SK-N-SH (cell line): ENCODE data around the gene ATP6AP1. TPM values are rescaled to one million over a fixed set of nuclear protein-coding genes. Genes with fewer than 3 reads are reported as not detected.
A peak's percentile ranks its signal among the peaks of the same experiment; 100 is the strongest.

Experiments used
- CTCF ChIA-PET: fragments of 300-600, 350-600 bp; formaldehyde crosslinking; extraction: SDS; loops from one replicate; lab custom pipeline; 2021; lab: Yijun Ruan, JAX
- POLR2A ChIA-PET: fragments of 350-600 bp; sonication (Branson Sonifier 250); formaldehyde crosslinking; extraction: SDS; loops from one replicate; lab custom pipeline; 2020; ENCODE audit warnings: antibody characterized with exemption, inconsistent platforms; lab: Yijun Ruan, JAX
- DNase-seq: peaks from one replicate; pipeline ENCODE4 v3.0.0; 2012
- H2AFZ ChIP-seq: fragments of 200-600 bp; sonication (generic); 2 replicates; pipeline ENCODE4 v1.8.1; 2016; ENCODE audit warnings: antibody characterized with exemption, mild to moderate bottlenecking, low read depth
- H3F3A ChIP-seq: fragments of 200-600 bp; sonication (generic); replicated peaks from 2 replicates; pipeline ENCODE3; 2016; ENCODE audit warnings: antibody characterized with exemption, mild to moderate bottlenecking; ENCODE audit not compliant: insufficient read depth
- H3K27ac ChIP-seq, 2 experiments: fragments of 200-500 bp in 1 of 2; fragments of 200-600 bp in 1 of 2; sonication (Bioruptor generic) in 1 of 2; sonication (generic), shearing (Covaris generic) in 1 of 2; 2 replicates each; pipeline versions ENCODE4 v1.5.1 to v1.6.1; 2014 to 2016; ENCODE audit warnings: low read depth in 2 of 2, inconsistent platforms in 1 of 2, low read length in 1 of 2, mild to moderate bottlenecking in 1 of 2, mixed read lengths in 1 of 2
- H3K27me3 ChIP-seq: fragments of 200-600 bp; sonication (generic), shearing (Covaris generic); 2 replicates; pipeline ENCODE4 v1.6.1; 2016; ENCODE audit warnings: mixed run types; ENCODE audit not compliant: insufficient read depth
- H3K36me3 ChIP-seq, 2 experiments: fragments of 200-500 bp in 1 of 2; fragments of 200-600 bp in 1 of 2; sonication (Bioruptor generic) in 1 of 2; sonication (generic) in 1 of 2; replicated peaks in 1 of 2; 2 replicates each; pipeline versions ENCODE3 to v1.5.1; 2014 to 2016; ENCODE audit warnings: low read length in 1 of 2, mild to moderate bottlenecking in 1 of 2; ENCODE audit not compliant: insufficient read depth in 2 of 2, control insufficient read depth in 1 of 2
- H3K4me1 ChIP-seq, 2 experiments: fragments of 200-500 bp in 1 of 2; fragments of 200-600 bp in 1 of 2; sonication (Bioruptor generic) in 1 of 2; sonication (generic), shearing (Covaris generic) in 1 of 2; 2 replicates each; pipeline versions ENCODE4 v1.5.1 to v1.6.1; 2014 to 2016; ENCODE audit warnings: low read depth in 1 of 2, low read length in 1 of 2, mixed run types in 1 of 2; ENCODE audit not compliant: insufficient read depth in 2 of 2, control insufficient read depth in 1 of 2
- H3K4me2 ChIP-seq: fragments of 200-600 bp; sonication (generic), shearing (Covaris generic); 2 replicates; pipeline ENCODE4 v1.6.1; 2017; ENCODE audit warnings: mixed run types
- H3K4me3 ChIP-seq, 2 experiments: fragments of 200-500 bp in 1 of 2; fragments of 200-600 bp in 1 of 2; sonication (Bioruptor generic) in 1 of 2; sonication (generic), shearing (Covaris generic) in 1 of 2; 2 replicates each; pipeline versions ENCODE4 v1.5.1 to v1.8.1; 2014 to 2016; ENCODE audit warnings: low read depth in 2 of 2, inconsistent platforms in 1 of 2, low read length in 1 of 2, mild to moderate bottlenecking in 1 of 2, mixed read lengths in 1 of 2, moderate library complexity in 1 of 2
- H3K79me2 ChIP-seq: fragments of 200-600 bp; sonication (generic); 2 replicates; pipeline ENCODE4 v1.8.1; 2017; ENCODE audit warnings: mild to moderate bottlenecking; ENCODE audit not compliant: insufficient read depth
- H3K9ac ChIP-seq: fragments of 200-600 bp; sonication (generic); 2 replicates; pipeline ENCODE4 v1.6.1; 2017; ENCODE audit warnings: mixed run types
- H3K9me2 ChIP-seq: fragments of 200-600 bp; sonication (generic); 2 replicates; pipeline ENCODE4 v1.6.1; 2017; ENCODE audit warnings: mixed run types
- H3K9me3 ChIP-seq: fragments of 200-600 bp; sonication (generic); 2 replicates; pipeline ENCODE4 v1.6.1; 2017; ENCODE audit warnings: mixed run types, mild to moderate bottlenecking, moderate library complexity
- H4K20me1 ChIP-seq: fragments of 200-600 bp; sonication (generic); 2 replicates; pipeline ENCODE4 v1.6.1; 2017; ENCODE audit warnings: mild to moderate bottlenecking, mixed run types; ENCODE audit not compliant: insufficient read depth
- CHD2 ChIP-seq: fragments of 150-350 bp; IDR thresholded peaks from 2 replicates; pipeline ENCODE4 v1.6.1; 2018; ENCODE audit warnings: low read length; ENCODE audit not compliant: partially characterized antibody
- ELF1 ChIP-seq: IDR thresholded peaks from 2 replicates; pipeline ENCODE4 v1.4.0; 2012
- EZH2phosphoT487 ChIP-seq: fragments of 200-600 bp; sonication (generic); IDR thresholded peaks from 2 replicates; pipeline ENCODE4 v1.6.1; 2017; ENCODE audit warnings: low read depth, mixed run types, mild to moderate bottlenecking, antibody characterized with exemption, moderate library complexity, borderline replicate concordance
- FOSL2 ChIP-seq: IDR thresholded peaks from 2 replicates; pipeline ENCODE4 v1.4.0; 2012; ENCODE audit warnings: low read depth, mild to moderate bottlenecking, moderate library complexity, borderline replicate concordance
- FOXJ3 ChIP-seq: sonication (generic); formaldehyde crosslinking; IDR thresholded peaks from 2 replicates; pipeline ENCODE4 v1.5.1; 2020; ENCODE audit warnings: mild to moderate bottlenecking, missing genetic modification reagents
- FOXM1 ChIP-seq: IDR thresholded peaks from 2 replicates; pipeline ENCODE4 v1.4.0; 2012; ENCODE audit warnings: low read depth, mild to moderate bottlenecking
- GATA2 ChIP-seq: sonication (generic); formaldehyde crosslinking; IDR thresholded peaks from 2 replicates; pipeline ENCODE4 v1.5.0; 2020; ENCODE audit warnings: mild to moderate bottlenecking, missing genetic modification reagents
- JUND ChIP-seq: IDR thresholded peaks from 2 replicates; pipeline ENCODE4 v1.4.0; 2012
- MXI1 ChIP-seq: IDR thresholded peaks from 2 replicates; pipeline ENCODE4 v1.6.1; 2012; ENCODE audit warnings: mild to moderate bottlenecking, low read depth, low read length, improper control_type of control experiment
- NFIC ChIP-seq: IDR thresholded peaks from 2 replicates; pipeline ENCODE4 v1.4.0; 2012; ENCODE audit warnings: borderline replicate concordance
- NRF1 ChIP-seq: IDR thresholded peaks from 2 replicates; pipeline ENCODE4 v1.6.1; 2012; ENCODE audit warnings: low read depth, mild to moderate bottlenecking, low read length
- PBX3 ChIP-seq: IDR thresholded peaks from 2 replicates; pipeline ENCODE4; 2012
- POLR2AphosphoS5 ChIP-seq: IDR thresholded peaks from 2 replicates; pipeline ENCODE4 v1.6.1; 2012; ENCODE audit warnings: low read depth, low read length
- RAD21 ChIP-seq: IDR thresholded peaks from 2 replicates; pipeline ENCODE4 v1.6.1; 2012; ENCODE audit warnings: mild to moderate bottlenecking, low read length
- RXRA ChIP-seq: IDR thresholded peaks from 2 replicates; pipeline ENCODE4 v1.4.0; 2012; ENCODE audit warnings: low read depth, mild to moderate bottlenecking, borderline replicate concordance
- SIN3A ChIP-seq: IDR thresholded peaks from 2 replicates; pipeline ENCODE4 v1.6.1; 2012; ENCODE audit warnings: low read depth, mild to moderate bottlenecking, low read length, moderate library complexity, borderline replicate concordance
- SMC3 ChIP-seq: IDR thresholded peaks from 2 replicates; pipeline ENCODE4 v1.6.1; 2012; ENCODE audit warnings: low read depth, low read length, improper control_type of control experiment
- TAF1 ChIP-seq: IDR thresholded peaks from 2 replicates; pipeline ENCODE4 v1.6.1; 2012; ENCODE audit warnings: low read depth, mild to moderate bottlenecking, low read length, moderate library complexity, borderline replicate concordance
- TCF12 ChIP-seq: IDR thresholded peaks from 2 replicates; pipeline ENCODE4 v1.4.0; 2012
- TEAD4 ChIP-seq: IDR thresholded peaks from 2 replicates; pipeline ENCODE4 v1.4.0; 2012; ENCODE audit warnings: mild to moderate bottlenecking, borderline replicate concordance; ENCODE audit not compliant: insufficient read depth
- USF1 ChIP-seq: IDR thresholded peaks from 2 replicates; pipeline ENCODE4 v1.4.0; 2012; ENCODE audit warnings: low read depth, borderline replicate concordance
- USF2 ChIP-seq: fragments of 150-350 bp; IDR thresholded peaks from 2 replicates; pipeline ENCODE4 v1.6.1; 2017; ENCODE audit warnings: antibody characterized with exemption, low read length, low read depth, borderline replicate concordance
- YY1 ChIP-seq: IDR thresholded peaks from 2 replicates; pipeline ENCODE4 v1.4.0; 2012; ENCODE audit warnings: low read depth, mild to moderate bottlenecking
- ZBTB33 ChIP-seq: IDR thresholded peaks from 2 replicates; pipeline ENCODE4 v1.4.0; 2012; ENCODE audit warnings: low read depth, borderline replicate concordance
- WGBS: methylation state at CpG from one replicate; pipeline ENCODE4 v1.1.6; 2017; ENCODE audit warnings: low lambda C conversion rate; 5-methylcytosine and 5-hydroxymethylcytosine counted together
- polyA plus RNA-seq, 3 experiments: library from polyadenylated mRNA; depleted of rRNA; stranded (reverse); fragments of >200 nt; gene quantifications; 2 replicates each; pipeline ENCODE4 v1.2.3, GENCODE V29; 2012
- TF ChIP-seq, protein P1 (sequence below): fragments of 150-350 bp; IDR thresholded peaks from 2 replicates; pipeline ENCODE4 v1.6.1; 2016; ENCODE audit warnings: mild to moderate bottlenecking, low read depth, low read length

Gene ATP6AP1
- polyA plus RNA-seq, 1 of the 3 experiments (the other 2 are of a cell fraction) = 102 TPM

DNA sequence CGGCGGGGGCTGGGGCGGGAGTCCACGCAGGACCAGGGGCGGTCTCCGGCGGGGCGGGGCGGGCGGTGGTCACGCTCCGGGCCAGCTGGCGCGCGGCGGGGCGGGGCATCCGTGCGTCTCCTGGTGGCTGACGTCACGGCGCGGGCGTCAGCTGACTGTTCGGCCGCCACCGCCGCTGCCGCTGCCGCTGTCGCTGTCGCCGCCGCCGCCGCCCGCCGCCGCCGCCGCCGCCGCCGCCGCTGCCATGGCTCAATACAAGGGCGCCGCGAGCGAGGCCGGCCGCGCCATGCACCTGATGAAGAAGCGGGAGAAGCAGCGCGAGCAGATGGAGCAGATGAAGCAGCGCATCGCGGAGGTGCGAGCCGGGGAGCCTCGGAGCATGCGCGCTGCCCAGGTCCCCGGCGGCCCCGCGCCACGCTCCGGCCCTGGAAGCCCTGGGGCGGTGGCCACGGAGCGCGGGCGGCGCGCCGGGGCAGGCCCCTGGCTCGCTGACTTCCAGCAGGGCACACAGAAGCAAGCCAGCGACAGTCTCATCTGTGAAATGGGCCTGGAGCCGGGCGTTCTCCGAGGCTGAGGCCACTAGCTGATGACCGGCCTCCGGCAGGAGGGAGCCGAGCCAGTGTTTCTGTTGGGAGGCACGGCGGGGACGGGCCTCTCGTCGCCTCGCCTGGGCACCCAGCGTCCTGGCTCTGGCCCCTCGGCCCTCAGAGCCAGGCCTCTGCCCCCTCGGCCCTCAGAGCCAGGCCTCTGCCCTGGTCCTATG, 15.7 kb downstream of the ATP6AP1 start, which contains the start of gene FAM50A:
Gene FAM50A, plus strand, starts transcription at position 150 of the 763 bp plus-strand sequence. Its CDS starts 95 bp downstream, at position 245.
- Histone ChIP-seq H3K27me3 (peaks cover 16% of the 10 kb centered on the region), H3K4me1 (peaks cover 0 to 14% of the 10 kb centered on the region in 2 experiments; a peak in 1 of 4 replicates), H3F3A (peaks cover 4% of the 10 kb centered on the region), H4K20me1 (peaks cover 21% of the 10 kb centered on the region; the same call in 1 of the 2 replicates), H3K9ac (peak within 1 kb of the TSS; percentile 63), H3K9me3 (no peaks in the 10 kb centered on the region), H3K36me3 (peaks cover 0 to 17% of the 10 kb centered on the region in 2 experiments), H2AFZ (no peak within 1 kb of the TSS), H3K4me2 (peak within 1 kb of the TSS; percentile 84), H3K4me3 (peak within 1 kb of the TSS; percentile 59 to 66), H3K27ac (peak within 1 kb of the TSS; percentile 60), H3K79me2 (peaks cover 38% of the 10 kb centered on the region), H3K9me2 (no peaks in the 10 kb centered on the region)
- no CpG with 5 or more reads among the region's 94 CpGs for WGBS
- ChIA-PET POLR2A (interaction anchor here (0.9 to 1.5 kb wide), 6 partner anchors 13 to 83 kb away, joined by 3 to 6 read pairs (median 4); partner anchors contain the start of genes ATP6AP1 and RPL10), CTCF (no interaction called here)
- peak; percentile 92 for DNase-seq
- no peak for TF ChIP-seq EZH2phosphoT487
- no peak for TF ChIP-seq CHD2
- no peak for TF ChIP-seq JUND
- TF ChIP-seq TAF1 = no peak
- no peak for TF ChIP-seq FOXM1
- no peak for TF ChIP-seq RAD21
- TF ChIP-seq RXRA = no peak
- TF ChIP-seq SIN3A = no peak
- no peak for TF ChIP-seq POLR2AphosphoS5
- TF ChIP-seq MXI1 = 0 out of 2 replicates have a peak, but pooled peaks have one; percentile 16
- TF ChIP-seq TCF12 = no peak
- no peak for TF ChIP-seq YY1
- TF ChIP-seq NRF1 = peak; percentile 41; the same call in 1 of the 2 replicates
- TF ChIP-seq SMC3 = no peak
- no peak for TF ChIP-seq ELF1
- no peak for TF ChIP-seq FOSL2
- peak; percentile 15; the same call in 1 of the 2 replicates for TF ChIP-seq PBX3
- TF ChIP-seq USF2 = no peak
- no peak for TF ChIP-seq TEAD4
- TF ChIP-seq FOXJ3 (CRISPR knock-in tag) = no peak
- peak; percentile 71; the same call in 1 of the 2 replicates for TF ChIP-seq USF1
- TF ChIP-seq NFIC = no peak
- no peak for TF ChIP-seq GATA2 (CRISPR knock-in tag)
- no peak for TF ChIP-seq ZBTB33
- TF ChIP-seq, protein P1, sequence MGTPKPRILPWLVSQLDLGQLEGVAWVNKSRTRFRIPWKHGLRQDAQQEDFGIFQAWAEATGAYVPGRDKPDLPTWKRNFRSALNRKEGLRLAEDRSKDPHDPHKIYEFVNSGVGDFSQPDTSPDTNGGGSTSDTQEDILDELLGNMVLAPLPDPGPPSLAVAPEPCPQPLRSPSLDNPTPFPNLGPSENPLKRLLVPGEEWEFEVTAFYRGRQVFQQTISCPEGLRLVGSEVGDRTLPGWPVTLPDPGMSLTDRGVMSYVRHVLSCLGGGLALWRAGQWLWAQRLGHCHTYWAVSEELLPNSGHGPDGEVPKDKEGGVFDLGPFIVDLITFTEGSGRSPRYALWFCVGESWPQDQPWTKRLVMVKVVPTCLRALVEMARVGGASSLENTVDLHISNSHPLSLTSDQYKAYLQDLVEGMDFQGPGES = no peak
